PC-3 (cell line): Measurements from ENCODE around the gene GFER.

Source experiments
- EZH2 ChIP-seq: fragments of 300-600 bp; sonication (generic); IDR thresholded peaks from one replicate; pipeline ENCODE4 v1.6.1; 2017; ENCODE audit warnings: antibody characterized with exemption, mild to moderate bottlenecking, low read length; ENCODE audit not compliant: unreplicated experiment
- EZH2phosphoT487 ChIP-seq: fragments of 300-600 bp; sonication (generic); IDR thresholded peaks from 2 replicates; pipeline ENCODE4 v1.6.1; 2018; ENCODE audit warnings: mild to moderate bottlenecking, antibody characterized with exemption, low read length, borderline replicate concordance
- TF ChIP-seq, protein P1 (sequence below): fragments of 300-600 bp; sonication (generic); conservative IDR thresholded peaks from 2 replicates; pipeline ENCODE4 v1.5.1; 2017; ENCODE audit warnings: antibody characterized with exemption, low read depth, mild to moderate bottlenecking, low read length

DNA sequence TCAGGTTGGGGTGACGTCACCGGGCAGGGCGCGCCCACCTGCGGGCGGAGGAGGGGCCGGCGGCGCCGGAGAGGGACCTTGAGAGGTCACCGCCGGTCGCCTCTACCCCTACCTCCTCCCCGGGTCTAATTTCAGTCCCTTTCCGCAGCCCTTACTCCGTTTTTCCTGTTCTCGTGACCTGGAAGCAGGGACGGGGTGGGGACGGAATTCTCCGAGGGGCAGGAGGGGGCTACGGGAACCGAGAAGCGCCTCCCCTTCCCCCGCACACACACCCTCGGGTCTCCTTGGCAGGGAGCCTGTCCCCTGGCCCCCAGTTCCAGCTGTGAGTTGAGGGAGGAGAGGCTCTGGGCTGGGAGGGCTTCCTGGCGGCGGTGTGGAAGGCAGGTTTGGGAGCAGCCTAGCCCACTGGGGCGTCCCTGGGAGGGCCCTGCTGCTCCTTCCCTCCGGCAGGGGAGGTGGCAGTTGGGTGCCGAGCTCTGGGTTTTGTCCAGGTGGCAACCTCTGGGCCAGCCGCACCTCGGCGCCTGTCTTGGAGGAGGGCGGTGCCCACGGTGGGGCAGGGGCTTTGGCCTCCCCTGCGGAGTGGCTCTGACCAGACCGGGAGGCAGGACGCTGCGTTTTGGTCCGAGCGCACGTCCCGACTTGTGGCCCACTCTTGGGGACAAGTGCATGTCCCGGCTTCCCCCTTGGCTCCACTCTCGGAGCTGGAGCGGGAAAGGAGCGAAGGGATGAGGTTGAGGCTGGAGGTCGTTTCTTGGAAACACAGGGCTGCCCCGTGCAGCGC lies 6.5 kb downstream of the GFER start:
- TF ChIP-seq, protein P1, sequence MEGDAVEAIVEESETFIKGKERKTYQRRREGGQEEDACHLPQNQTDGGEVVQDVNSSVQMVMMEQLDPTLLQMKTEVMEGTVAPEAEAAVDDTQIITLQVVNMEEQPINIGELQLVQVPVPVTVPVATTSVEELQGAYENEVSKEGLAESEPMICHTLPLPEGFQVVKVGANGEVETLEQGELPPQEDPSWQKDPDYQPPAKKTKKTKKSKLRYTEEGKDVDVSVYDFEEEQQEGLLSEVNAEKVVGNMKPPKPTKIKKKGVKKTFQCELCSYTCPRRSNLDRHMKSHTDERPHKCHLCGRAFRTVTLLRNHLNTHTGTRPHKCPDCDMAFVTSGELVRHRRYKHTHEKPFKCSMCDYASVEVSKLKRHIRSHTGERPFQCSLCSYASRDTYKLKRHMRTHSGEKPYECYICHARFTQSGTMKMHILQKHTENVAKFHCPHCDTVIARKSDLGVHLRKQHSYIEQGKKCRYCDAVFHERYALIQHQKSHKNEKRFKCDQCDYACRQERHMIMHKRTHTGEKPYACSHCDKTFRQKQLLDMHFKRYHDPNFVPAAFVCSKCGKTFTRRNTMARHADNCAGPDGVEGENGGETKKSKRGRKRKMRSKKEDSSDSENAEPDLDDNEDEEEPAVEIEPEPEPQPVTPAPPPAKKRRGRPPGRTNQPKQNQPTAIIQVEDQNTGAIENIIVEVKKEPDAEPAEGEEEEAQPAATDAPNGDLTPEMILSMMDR, result no peak
- TF ChIP-seq EZH2, result no peak
- no peak for TF ChIP-seq EZH2phosphoT487
